SW 1271 (cell line): ENCODE data around the gene PRICKLE4.
"Not testable (repeated sequence)": the region's sequence is repeated elsewhere in the genome, so short reads cannot be mapped to it uniquely, and the experiment has no call there.

Experiments
- DNase-seq, 2 experiments: peaks; one replicate each; lab custom pipeline; 2025; lab: John Stamatoyannopoulos, UW

The PRICKLE4 gene

DNA sequence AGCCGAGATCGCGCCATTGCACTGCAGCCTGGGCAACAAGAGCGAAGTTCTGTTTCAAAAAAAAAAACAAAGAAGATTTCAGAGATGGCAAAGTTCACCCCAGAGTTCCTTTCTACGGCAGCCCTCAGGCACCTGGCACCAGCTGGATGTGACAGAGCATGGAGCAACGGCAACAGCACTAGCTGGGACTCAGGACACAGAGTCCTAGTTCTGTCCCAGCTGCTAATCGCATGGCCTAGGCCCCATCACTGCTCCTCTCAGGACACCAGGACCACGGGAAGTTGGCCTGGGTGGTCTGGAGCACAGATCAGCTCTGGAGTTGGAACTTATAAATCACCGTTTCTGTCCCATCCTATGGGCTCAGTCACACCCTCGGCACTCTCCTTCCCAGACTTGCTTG lies 34.5 kb upstream of the PRICKLE4 start:
- no peak for DNase-seq

DNA sequence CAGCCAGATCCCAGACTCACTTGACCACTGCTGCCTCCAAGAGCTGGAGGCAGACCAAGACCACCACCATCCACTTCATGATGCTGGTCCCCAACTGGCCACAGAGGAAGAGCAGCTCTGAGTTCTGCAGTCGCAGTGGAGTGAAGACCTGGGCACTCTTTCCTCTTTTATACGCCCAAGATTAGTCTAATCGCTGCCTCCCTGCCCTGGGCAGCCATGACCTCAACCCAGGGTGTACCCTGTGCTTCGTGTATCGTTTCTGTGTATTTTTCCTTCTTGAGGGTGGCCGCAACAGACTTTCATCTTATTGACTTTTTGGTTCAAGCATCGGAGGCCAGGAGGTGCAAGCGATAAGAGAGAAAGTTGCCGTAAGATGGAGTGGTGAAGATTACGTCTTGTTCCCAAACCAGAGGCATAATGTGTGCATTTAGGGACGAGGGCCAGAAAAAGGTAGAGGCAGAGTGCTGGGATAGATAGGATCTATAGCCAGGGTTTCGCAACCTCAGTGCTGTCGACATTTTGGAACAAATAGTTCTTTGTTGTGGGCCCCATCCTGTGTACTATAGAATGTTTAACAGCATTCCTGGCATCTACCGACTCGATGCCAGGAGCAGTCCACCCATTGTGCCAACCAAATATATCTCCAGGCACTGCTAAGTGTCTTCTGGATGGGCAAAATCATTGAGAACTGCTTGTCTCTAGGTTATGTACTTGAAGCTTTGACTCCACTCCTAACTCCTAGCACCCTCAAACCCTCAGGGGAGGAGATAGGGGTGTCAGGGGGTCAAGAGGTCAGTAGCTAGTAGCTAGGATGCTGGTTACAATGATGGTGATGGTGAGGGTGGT lies 33.1 kb upstream of the PRICKLE4 start, which contains the start of gene PGC:
Gene PGC (minus strand): TSS at position 142 of the 846 bp plus-strand sequence. CDS start 63 bp downstream, at position 79.
- DNase-seq: no peak

DNA sequence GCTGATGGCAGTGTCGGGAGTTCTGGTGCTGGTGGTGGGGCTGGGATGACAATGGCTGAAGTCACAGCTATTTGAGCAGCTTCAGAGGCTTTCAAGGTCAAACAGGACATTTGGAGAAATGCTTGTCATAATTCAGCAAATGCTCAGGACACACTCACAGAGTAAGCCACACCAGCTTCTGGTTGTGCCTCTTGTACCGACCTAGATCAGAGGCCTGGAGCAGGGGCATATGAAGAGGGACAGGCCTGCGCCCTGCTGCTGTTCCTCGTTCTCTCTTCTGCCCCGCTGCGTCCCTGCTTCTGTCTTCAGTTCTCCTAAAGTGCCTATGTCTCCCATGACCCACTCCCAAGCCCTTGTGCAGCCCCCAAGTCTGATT lies 32.5 kb upstream of the PRICKLE4 start:
- DNase-seq: no peak

DNA sequence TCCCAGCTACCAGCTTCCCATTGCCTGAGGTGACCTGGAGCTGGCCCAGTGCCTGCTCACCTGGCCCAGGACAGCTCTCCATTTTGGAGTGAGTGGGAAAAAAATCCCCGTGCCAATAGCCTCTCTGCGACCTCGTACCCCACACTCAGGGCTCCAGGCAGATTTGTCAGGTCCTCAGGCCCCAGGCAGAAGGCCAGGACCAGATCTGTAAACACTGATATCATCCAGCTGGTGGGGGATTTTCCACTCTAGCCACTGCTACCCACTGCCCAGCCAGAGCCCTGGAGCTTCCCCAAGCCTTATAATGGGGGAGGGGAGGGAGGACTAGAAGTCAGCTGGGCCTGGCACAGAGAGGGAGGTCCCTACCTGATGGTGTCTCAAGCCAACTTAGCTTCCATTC lies 32.0 kb upstream of the PRICKLE4 start:
- DNase-seq: no peak

DNA sequence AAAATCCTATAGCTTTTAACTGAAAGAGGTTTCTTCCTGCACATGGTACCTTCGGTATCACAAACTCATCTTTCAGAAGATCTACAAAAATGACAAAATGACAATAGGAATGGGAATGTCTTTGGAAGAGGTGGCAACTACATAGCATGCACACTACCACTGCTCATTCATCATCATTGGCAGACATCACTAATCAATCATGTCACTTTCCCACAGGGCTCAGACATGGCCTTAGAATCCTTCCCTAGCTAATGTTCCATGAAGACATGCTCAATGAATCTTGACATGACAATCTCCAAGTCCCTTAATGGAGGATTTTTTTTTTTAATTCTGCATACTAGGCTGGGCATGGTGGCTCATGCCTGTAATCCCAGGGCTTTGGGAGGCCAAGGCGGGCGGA lies 30.2 kb upstream of the PRICKLE4 start:
- no peak for DNase-seq

GRCh38 chr6:41755895-41756294 lies 24.7 kb upstream of the PRICKLE4 start:
- no peak for DNase-seq

DNA sequence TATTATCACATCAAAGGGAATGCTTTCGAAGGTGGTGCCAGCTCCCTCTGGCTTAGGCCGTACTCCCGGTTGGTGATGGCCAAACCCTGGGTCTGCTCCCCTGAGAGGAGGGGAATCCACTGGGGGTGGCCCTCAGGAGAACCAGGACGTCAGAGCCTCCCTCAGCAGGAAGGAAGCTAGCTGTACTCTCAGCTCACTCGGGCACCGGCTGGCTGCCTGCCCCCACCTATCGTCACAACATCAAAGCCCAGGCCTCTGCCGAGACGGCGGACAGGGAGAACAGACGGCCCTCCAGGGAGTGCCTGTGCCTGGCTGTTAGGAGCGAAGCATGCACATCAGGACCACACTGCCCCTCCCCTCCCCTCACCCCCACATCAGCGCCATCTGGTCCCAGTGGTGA lies 24.2 kb upstream of the PRICKLE4 start:
- no peak for DNase-seq

GRCh38 chr6:41757271-41757670 lies 23.3 kb upstream of the PRICKLE4 start:
- no peak for DNase-seq

DNA sequence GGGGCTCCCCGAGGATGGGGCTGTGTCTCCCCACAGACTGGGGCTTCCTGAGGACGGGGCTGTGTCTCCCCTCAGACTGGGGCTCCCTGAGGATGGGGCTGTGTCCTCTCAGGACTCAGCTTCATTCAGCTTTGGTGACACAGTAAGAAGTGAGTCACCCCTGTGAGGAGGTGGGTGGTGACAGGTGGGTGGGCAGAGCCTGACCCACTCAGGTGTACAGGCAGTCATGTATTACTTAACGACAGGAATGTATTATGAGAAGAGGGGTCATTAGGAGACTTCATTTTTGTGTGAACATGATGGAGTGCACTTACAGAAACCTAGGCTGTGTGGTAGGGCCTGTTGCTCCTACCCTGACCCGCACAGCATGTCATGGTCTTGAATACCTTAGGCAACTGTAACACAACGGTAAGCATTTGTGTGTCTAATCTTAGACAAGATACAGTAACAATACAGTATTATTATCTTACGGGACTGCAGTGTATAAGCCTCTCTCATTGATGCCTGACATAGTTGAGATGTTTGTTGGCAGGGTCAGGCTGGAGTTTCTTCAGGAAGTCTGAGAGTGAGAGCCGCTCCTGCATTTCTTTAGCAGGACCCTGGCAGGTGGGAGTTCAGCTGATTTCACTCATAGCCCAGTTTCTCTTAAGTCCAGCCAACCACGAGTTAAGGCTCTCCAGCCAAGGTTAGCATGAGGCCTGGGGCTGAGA lies 22.5 kb upstream of the PRICKLE4 start:
- no peak for DNase-seq

GRCh38 chr6:41758641-41759035 lies 21.9 kb upstream of the PRICKLE4 start:
- no peak for DNase-seq

DNA sequence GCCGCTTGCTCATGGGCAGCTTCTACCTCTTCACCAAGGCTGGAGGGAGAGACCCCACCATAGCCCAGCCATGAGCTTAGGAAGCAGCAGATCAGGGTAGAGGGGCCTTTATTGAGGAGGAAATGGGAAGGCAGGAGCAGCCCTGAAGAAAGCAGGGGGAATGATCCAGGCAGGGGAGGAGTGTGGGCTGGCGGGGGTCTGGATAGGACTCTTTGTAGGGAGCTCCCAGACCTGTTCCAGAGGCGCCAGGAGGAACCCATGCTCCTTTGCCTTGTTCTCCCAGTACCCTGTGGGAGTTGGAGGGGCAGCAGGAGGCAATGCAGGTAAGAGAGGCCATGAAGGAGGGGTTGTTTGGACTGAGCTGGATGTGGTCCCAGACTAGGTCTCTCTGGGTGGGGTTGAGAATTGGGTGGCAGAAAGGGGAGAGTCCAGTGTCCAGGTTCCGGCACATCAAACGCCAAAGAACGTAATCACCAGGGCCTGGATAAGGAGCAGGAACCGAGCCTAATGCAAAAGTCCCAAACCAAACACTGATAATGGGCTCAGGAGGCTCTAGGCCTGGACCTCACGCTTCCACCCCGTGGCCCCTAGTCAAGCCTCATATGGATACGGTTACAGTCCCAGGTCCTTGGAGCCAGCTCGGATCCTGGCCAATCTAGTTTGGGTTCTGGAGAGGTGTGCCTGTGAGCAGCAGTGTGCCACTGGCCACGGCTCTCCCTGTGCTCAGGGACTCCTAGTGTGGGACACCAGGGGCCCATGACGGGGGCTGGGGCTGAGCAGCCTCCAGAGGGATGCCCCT lies 21.3 kb upstream of the PRICKLE4 start:
- no peak for DNase-seq

DNA sequence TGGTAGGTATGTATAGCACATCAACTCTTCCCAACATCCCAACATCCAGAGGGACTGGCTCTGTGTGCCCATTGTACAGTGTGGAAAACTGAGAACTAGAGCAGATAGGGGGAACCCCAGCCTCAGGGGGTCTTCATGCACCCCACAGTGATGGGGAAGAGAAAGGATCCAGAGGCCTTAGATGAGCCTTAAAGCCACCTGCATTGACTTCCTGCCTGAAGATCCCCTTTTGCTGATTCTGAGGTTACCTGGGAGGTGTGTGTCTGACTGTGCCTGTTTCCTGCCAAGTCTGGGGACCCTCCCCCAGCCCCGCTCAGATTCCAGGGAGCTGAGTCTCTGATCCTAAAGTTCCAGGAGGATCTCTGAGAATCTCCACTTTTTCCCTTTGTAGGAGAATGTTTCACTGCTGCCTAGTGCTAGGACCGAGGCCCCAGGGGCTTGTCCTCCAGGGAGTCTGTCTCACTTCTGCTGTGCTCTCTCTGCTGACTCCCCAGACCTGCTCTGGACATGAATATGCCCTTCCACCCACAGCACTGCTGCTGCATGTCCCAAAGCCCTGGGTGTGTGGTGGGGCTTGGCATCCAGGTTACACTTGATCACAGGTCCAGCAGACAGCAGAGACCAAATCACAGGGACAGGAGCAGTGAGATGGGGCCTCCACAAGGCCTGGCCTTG lies 20.5 kb upstream of the PRICKLE4 start:
- DNase-seq: no peak

DNA sequence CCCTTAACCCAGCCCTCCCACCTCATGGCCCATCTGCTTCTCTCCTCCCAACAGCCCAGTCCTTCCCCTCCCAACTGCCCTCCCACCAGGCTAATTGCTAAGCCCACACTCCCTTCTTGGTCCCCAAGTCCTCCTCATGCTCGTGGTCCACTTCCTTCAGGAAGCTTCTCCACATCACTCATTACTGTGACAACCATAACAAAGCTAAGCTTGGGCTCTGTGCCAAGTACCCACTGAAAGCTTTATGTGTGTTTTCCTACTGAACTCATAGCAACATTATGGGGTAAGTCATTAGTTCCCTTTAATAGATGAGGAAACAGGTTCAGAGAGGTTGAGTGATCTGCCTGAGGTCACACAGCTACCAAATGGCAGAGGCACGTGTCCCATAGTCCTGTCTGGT lies 17.1 kb upstream of the PRICKLE4 start:
- DNase-seq: no peak

DNA sequence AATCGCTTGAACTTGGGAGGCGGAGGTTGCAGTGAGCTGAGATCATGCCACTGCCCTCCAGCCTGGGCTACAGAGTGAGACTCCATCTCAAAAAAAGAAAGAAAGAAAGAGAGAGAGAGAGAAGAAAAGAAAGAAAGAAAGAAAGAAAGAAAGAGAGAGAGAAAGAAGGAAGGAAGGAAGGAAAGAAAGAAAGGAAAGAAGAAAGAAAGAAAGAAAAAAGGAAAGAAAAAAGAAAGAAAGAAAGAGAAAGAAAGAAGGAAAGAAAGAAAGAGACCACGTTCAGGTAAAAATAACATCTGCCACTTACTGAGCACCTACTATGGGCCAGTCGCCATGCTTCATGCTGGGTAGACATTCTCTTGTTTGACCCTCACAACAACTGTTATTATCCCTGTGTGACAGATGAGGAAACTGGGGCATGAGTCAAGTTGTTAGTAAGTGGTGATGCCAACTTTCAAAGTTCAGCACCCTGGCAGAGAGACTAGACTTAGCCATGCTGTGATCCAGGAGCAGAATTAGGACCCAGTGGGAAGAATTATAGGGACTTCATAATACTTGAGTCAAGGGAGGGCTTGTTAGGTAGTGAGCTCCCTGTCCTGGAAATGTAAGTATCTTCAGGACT lies 14.4 kb upstream of the PRICKLE4 start:
- not testable (repeated sequence) for DNase-seq

DNA sequence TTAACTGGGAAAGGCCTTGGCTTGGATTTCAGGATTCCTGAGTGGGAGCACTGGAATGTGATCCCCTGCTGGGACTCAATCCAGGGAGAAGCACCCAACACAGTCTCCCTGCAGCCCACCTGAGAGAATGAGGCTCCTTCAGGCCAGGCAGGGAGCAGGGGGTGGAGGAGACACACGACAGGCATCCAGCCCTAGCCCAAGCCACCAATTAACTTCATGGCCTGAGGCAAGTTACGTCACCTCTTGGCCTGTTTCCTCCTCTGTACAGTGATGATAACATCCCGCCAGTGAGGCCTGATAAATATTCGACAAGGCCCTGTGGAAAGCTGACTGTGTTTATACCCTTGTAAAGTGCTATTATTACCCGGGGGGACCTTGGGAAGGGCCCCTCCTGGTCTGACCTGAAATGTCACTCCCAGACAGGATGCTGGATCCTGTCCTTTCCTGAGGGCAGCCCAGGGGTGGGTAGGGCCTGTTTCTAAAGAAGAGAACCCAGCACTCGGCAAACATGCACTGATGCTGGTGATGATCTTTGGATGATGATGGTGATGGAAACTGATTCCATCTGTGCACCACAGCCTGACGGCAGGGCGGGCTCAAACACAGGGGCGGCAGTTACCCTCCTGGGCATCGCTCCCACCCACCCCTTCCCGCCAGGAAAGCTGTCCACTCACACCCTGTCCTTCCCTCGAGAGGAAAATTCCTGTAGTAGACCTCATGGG lies 13.3 kb upstream of the PRICKLE4 start:
- DNase-seq: peak in 1 of 2 experiments; percentile 12

DNA sequence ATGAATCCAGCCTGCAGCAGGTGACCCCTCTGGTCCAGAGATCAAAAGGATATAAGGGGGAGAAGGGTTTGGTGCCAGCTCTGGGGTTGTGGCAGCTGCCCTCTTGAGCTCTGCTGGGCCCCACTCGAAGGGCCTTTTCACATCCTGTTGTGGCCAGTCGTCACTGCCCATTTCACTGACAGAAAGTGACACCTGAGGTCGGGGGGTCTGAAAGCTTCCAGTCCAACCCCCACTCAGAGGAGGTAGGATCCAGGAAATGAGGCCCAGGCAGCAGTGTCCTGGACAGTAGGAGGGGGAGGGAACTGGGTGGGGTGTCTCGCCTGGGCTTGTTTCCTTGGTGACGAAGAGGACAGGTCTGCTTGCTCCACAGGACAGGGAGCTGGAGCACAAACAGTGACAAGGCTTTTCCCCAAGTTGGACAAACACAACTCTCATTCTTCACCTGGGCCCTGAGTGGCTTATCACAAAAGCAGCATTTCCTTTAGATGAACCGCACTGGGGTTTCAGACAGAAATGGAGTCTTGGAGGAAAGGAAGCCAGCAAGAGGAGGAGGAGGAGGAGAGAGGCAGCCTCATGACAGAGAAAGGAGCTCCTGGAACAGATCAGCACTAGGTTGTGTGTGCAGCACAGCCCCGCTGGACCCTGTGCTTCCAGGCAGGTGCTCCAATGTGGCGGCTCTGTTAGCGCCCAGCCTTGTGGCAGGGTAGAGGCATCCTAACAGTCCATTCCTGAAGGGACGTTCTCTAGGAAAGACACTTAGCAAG lies 11.9 kb upstream of the PRICKLE4 start:
- DNase-seq: no peak

GRCh38 chr6:41769376-41769775 lies 11.2 kb upstream of the PRICKLE4 start:
- DNase-seq: no peak

GRCh38 chr6:41770381-41771057 lies 10.1 kb upstream of the PRICKLE4 start:
- no peak for DNase-seq
